KBM-7 (cell line): ENCODE results near the gene CTDSP2.
A peak's percentile ranks its signal among the peaks of the same experiment; 100 is the strongest.
"Not testable (repeated sequence)": the region's sequence is repeated elsewhere in the genome, so short reads cannot be mapped to it uniquely, and the experiment has no call there.

ENCODE experiments used
- DNase-seq: peaks from one replicate; pipeline ENCODE4 v3.0.0-alpha.2; 2015
- in situ Hi-C: fragments of 300-500 bp; cut with MboI; formaldehyde crosslinking; loops from 2 replicates; pipeline ENCODE4 v1.14.3; 2020; ENCODE audit warnings: low sequenced_read_pairs, low pct_unique_long_range_greater_than_20kb, mixed read lengths

The CTDSP2 gene, protein sequence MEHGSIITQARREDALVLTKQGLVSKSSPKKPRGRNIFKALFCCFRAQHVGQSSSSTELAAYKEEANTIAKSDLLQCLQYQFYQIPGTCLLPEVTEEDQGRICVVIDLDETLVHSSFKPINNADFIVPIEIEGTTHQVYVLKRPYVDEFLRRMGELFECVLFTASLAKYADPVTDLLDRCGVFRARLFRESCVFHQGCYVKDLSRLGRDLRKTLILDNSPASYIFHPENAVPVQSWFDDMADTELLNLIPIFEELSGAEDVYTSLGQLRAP

DNA sequence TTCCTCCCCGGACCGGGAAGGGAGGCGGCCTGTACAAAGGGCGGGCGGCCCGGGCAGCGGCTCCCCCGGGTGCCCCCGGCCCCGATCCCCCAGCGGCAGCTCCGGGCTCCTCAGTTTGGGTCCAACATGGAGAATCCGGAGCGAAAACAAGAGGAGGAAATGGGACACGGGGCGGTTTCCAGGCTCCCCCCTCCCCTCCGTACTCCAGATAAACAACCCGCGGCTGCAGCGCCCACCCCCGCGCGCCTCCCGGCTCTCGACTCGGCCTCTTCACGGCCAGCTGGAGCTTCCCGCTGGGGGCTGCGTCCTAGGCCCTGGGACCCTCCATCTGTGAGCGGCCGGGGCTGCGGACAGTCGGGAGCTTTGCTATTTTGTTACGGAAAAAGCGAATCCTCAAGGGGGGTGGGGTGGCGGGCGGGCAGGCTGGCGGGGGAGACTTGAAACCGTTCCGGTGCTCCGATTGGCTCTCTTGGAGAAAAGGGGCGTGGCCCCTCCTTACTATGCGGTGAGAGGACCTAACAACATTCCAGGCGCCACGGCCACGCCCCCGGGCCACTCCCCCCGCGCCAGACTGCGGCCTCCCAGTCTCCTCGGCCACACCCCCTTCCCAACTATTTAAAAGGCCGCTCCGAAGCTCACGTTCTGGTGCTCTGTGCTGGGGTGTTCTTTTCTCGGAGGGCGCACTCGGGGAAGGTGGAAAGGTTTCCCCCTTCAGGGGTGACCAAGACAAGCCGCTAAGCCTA lies at the start of gene CTDSP2:
TSS of gene CTDSP2 (minus strand) at position 153 of the 743 bp plus-strand sequence. CDS start 294 bp downstream, outside the sequence.
- in situ Hi-C loops, result no loop called here
- peak; percentile 98 for DNase-seq

DNA sequence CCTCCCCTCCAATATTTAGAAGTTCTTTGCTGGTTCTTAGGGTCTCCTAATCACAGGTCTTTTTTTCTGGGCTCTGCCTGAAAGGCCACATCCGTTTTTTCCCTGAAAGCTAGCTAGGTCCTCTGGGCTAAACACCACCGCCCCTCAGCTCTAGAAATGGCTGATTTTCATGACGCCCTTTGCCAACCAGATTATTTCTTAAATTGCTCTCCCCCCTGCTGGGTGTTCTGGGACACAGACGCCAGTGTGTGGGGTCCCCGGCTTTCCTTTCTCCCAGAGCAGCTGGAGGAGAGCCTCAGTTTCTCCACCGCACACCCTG lies 49.5 kb upstream of the CTDSP2 start:
- in situ Hi-C loops, result no loop called here
- no peak for DNase-seq

DNA sequence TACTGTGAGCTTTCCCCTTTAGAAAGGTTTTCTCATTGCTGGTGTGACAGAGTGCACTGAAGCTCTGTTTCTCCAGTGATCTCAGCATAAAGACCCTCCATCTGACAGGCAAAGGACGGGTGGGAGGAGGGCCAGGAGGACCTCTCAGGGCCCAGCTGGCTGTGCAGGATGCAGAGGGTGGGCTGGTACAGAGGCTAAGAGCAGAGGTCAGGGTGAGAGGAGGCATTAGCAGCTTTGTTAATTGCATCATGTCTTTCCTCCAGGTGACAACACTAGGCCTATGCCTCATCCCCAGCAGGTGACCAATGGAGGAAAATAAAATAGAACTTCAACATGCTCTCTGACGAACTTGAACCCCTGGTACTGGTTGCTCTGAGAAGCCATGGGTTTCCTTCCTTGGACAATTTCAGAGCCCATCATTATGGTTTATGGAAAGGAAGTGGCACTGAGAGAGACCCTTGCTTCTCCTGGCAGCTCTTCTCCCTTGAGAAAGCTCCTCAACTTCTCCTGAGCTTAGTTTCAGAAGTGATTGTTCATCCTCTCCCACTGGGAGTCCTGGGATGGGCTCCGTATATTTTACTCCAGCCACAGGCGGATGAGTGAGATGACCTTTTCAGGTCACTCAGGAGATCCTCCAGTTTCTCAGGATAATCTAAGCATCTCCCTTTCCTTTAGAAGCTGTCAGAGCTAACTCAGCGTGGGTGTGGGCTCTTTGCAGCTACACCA lies 49.0 kb upstream of the CTDSP2 start:
- DNase-seq, result no peak
- in situ Hi-C loops, result no loop called here

DNA sequence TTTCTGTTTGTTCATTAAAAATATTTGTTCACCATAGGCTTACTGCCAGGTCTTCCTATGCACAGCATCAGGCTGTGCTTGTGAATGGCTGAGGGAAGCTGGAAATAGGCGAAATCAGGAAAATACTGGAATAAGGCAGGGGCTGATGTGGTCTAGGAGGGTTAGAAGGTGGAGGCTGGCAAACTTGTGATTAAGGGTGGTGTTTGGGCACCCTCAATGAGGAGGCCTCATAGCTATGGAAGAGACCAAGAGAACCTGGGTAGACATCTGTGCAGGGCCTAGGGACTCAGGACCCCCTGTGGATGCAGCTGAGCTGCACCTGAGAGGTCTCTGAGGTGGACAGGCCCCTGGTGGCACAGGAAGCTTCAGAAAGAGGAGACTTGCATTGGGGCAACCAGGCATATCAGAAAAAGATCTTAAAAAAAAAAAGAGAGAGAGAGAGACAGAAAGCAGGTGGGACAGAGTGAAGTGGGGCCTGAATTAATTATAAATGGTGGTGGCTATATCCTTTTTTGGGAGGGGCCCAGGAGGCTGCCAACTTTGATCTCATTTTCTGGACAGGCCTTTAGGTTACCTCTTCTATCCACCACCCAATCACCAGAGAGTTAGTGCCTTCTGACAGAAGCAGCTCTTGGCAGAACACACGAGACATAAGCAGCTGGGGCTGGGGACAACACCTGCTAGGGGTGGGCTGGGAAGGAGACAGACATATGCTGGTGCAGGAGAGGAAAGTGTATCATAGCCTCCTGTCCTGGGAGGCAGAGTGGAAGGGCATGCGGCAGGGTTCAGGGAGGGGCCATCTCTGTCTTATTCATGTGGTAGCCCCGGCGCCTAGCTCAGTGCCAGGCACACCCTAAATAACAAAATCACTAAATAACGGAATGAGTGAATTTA lies 48.1 kb upstream of the CTDSP2 start:
- DNase-seq, result no peak
- in situ Hi-C loops, result no loop called here

DNA sequence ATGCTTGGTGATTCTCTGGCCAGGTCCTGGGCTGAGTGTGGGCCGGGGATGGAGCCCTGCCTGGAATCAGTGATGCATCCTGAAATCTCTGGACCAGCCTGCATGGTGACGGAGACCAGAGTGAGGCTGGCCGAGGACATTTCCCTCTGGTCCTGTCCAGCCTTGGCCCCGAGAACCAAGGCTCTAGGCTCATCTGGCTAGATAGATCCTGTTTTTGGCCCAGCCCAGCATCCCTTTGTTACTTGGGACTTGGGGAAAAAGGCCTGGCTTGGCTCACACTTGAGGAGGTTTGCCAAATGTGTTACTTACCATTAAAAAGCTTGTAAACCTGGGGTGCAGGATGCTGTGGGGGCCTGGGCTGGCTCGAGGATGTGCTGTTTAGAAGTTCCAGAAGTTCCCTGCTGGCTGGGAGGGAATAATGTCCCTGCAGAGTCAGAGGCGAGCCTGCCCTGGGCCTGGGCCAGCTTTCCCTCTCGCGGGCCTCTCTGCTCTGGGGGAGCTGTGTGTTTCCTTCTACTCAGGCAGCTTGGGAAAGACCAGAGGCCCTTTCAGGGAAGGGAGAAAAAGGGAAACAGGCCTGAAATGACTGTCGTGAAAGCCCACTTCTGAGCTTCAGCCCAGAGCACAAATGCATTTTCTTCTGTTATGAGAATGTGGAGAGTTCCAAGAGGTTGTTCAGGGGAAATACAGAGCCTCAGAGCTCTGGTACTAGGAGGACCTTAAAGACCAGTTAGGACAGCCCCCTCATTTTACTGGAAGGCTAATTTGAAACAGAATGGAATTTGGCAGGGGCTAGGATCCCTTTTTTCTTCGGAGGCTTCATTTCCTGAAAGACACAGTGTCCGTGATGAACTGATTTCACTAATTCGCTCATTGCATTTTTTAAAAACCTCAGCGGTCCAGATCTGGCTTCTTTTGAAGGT lies 47.2 kb upstream of the CTDSP2 start:
- in situ Hi-C loops, result no loop called here
- DNase-seq, result peak; percentile 75

DNA sequence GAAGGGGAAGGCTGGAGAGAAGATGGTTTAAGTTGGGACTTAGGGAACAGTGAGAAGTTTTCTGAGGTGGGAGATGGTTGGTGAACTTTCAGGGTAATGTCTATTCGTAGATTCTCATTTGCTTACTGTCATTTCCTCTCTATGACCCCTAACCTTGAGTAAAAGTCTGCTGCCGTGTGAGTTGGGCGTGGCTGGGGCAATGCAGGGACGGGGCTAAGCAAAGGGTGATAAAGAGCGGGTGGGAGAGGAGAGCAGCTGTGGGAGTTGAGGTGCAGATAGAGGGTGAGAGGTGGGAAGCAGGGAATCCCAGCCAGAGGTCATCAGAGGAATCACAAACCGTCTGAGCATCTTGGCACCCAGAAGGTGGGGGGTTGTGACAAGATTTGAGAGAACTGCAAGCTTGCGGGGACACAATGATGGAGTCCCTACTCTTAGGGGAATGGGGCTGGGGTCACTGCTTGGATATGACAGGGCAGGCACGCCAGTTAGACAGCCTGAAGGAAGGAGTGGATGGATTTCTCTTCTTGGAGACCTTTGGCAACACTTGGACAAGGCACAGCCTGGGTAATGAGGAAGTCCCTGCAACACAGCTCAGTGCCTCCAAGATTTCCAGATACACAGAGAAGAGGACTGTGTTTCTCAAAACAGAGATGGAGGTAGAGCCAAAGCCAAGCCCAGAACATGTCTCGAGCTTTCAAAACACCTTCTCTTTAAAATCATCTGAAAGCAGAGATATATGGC lies 45.9 kb upstream of the CTDSP2 start:
- in situ Hi-C loops, result no loop called here
- no peak for DNase-seq

DNA sequence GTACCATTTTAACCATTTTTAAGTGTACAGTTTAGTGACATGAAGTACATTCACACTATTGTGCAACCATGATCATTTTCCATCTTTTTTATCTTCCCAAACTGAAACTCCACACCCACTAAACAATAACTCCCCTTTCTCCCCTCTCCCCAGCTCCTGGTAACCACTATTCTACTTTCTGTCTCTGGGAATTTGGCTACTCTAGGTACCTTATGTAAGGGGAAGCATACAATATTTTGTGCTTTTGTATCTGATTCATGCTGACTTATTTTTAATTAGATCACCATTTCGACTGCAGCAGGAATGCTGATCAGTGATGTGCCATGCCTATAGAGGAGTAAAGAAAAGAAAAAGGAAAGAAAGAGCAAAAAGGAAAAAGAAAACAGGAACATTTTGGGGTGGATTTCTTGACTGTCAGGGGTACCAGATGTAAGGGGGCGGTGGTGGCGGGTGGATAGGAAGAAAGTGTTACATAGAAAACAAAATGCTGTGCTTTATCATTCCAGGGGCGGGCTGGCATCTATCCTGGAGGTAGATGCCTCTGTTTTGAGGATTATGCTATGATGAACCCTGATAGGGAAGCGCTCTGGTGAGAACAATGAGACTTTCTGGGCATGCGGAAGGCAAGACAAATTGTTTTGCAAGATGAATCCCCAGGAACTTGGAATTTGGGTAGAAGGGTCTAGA lies 45.2 kb upstream of the CTDSP2 start:
- no peak for DNase-seq
- in situ Hi-C loops, result no loop called here

DNA sequence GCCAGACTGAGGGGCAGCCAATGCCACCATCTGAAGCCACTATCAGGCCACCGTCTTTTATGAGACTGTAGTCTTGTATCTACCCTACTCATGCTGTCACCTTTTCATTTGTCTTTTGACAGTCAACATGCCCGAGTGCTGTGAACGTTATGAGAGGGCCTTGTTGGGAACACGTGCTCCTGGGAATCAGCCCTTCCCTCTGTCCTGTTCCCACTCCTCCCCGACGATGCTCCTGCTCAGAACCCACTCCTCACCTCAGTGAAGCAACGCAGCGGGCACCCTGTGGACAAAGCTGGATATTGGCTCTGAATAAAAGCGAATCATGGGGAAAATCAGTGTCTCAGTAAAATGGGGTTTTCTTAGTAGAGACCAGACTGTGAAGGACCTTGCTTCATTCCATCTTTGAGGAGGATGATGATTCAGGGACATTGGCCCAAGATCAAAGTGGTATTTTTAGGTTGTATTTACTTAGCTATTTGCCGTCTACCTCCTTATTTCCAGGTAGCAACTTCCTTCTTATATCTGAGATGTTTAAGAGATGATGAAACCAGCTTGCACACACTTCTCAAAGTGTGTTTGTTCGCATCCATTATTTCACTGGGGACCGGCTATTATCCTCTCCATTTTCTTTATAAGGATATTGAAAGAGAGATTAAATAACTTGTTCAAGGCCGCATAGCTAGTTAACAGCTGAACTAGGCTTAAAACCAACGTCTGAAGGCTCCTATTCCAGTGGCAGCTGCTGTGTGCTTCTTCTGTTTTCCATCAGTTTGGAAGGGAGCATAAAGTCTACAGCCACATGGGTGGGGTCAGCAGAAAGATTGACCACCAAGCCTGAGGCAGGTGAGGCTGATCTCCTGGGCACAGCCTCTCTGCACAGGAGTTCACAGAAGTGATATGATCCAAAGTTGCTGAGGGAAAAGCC lies 43.9 kb upstream of the CTDSP2 start:
- no peak for DNase-seq

DNA sequence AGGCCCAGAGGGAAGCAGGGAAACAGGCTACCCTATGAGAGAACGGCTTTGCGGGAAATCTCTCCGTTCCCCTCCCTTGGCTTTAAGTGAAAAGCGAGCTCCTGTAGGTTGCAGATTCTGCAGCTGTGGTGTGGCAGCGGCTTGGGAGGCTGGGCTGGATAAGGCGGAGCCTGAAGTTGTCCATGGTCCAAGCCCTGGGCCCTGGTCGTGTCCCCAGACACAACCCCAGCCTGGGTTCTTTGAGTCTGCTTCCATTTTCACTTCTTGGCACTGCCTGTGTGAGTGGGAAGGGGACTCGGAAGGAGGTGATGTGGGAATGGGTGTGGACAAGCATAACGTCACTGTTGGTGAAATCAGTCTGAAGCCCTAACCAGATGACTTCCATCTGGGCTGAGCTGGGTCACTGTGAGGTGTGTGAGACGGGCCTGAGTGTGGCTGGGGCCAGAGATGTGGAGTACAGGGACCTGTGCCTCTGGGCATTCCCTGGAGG lies 43.0 kb upstream of the CTDSP2 start:
- in situ Hi-C loops, result no loop called here
- DNase-seq, result no peak

More for the DNA sequence above, 43.9 kb upstream of the CTDSP2 start:
- in situ Hi-C loops, result no loop called here

DNA sequence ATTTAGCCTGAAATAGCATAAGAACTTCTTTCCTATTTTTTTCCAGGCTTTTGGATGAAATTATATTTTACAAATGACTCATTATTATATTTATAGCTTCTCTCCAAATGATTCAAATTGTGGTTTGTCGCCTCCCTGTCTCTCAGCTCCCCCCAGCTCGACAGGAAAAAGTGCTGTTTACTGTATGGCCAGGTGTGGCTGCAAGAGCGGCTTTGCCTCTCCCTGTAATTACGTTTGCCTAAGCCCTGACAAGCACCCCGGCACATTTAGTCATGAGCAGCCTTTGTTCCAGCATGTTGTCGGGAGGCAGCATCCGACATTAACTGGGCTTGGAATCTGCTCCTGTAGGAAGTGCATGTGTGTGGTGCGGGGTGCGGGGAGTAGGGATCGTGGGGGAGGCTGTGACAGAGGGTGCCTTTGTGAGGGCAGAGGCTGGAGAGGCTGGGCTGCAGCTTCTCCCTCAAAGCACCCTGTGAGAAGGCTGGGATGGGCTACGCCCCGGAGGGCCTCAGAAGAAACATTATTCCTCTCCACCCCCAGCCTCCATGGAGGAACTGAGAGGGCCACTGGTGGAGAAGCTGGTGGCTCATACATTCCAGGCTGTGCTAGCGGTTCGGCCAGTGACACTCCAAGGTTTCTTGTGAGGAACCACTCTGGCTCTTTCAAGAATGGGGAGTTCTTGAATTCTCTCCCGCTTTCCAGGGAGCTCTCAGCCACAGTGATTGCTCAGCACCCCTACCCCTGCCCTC lies 42.1 kb upstream of the CTDSP2 start:
- in situ Hi-C loops, result no loop called here
- DNase-seq, result no peak

DNA sequence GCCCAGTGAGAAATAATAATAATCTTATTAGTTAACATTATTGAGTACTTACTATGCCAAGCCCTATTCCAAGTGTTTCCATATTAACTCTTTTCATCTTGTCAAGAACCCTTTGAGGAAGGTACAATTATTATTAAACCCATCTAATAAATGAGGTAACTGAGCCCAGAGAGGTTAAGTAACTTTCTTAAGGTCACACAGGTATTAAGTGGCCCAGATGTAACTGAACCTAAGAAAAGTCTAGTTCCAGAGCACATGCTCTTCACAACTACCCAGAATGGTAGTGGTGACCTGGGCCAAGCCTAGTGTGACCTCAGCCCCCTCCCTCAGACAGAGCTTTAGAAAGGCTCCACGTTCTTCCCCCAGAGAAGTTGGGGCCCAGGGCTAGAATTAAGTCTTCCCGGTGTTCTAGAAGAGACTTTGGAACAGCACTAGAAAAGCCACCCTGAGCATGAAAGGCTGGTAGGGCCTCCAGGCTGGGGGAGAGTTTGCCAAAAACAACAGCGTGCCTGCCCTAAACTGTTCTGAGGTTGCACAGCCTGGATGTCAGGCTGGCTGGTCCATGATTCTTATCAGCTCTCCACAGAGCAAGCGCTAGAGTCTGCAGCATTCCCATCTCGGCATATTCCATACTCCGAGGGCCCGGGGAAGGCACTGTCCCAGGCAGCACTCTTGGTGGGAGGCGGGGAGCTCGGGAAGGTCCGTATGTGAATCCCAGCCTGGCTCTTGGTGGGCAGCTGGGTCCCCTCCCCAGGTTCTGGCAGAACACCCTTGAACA lies 41.3 kb upstream of the CTDSP2 start:
- in situ Hi-C loops, result no loop called here
- DNase-seq, result no peak

DNA sequence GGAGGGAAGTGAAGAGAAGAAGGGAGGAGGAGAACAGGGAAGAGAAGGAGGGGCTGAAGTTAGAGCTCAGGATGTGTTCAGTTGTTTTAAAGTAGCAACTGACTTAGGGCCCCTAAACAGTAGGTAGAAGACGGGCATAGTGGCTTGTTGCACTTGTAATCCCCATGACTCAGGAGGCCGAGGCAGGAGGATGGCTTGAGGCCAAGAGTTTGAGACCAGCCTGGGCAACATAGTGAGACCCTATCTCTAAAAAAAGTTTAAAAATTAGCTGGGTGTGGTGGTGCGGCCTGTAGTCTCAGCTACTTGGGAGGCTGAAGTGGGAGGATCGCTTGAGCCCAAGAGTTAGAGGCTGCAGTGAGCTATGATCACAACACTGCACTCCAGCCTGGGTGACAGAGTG lies 40.4 kb upstream of the CTDSP2 start:
- DNase-seq, in situ Hi-C loops: not testable (repeated sequence)

DNA sequence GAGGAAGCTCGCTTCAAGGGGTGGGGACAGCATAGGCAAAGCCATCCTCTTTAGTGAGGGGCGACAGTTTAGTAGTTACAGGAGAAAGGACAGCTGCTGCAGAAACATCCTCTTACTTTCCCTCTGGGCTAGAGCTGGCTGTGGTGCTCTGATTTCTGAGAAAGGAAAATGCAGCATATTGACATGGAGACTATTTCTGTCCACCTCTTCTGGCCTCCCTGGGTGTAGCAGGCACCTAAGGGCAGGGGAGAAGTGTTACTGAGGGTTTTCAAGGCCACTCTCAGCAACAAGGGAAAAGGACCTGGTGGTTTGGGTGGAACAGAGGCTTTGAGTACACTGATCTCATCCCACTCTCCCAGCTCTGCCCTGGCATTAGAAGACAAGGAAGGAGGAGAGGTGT lies 40.0 kb upstream of the CTDSP2 start:
- no peak for DNase-seq
- in situ Hi-C loops, result no loop called here

DNA sequence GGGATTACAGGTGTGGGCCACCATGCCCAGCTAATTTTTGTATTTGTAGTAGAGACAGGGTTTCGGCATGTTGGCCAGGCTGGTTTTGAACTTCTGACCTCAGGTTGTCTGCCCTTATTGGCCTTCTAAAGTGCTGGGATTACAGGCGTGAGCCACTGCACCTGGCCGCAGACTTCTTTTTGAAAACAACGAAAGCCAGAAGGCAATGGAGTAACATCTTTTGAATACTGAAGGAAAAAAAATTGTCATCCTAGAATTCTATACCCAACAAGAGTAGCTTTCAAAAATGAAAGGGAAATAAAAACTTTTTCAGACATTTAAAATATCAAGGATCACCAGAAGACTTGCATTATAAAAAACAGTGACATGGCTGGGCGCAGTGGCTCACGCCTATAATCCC lies 38.7 kb upstream of the CTDSP2 start:
- in situ Hi-C loops, result no loop called here
- DNase-seq, result no peak

DNA sequence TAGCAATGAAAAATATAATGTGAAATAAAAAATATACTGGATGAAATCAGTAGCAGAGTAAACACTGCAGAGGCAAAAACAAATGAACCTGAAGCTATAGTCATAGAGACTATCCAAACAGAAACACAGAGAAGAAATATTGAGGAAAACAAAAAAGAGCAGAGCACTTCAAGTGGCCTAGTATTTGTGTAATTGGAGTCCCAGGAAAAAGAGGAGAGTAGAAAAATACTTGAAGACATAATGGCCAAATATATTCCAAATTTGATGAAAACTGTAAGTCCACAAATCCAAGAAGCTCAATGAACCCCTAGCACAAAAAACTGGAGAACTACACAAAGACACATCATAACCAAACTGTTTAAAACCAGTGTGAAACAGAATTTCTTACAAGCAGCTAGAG lies 37.2 kb upstream of the CTDSP2 start:
- in situ Hi-C loops, result no loop called here
- DNase-seq, result no peak
